IMR-90 (cell line): ENCODE measurements around the gene KLHL17. TPM values are rescaled to one million over a fixed set of nuclear protein-coding genes. Genes with fewer than 3 reads are reported as not detected.

Source experiments
- ATAC-seq: fragments of 200-7000 bp; cut with Tn5 transposase; 2 replicates; pipeline ENCODE4 v1.9.1; 2020; ENCODE audit warnings: low read depth, mild to moderate bottlenecking, moderate library complexity
- BruUV-seq: library from RNA; stranded (reverse); fragments of 400-500 nt; replicated peaks from 2 replicates; lab custom pipeline; 2021; lab: Mats Ljungman, UMichigan
- CTCF ChIA-PET: fragments of 300-600 bp; formaldehyde crosslinking; extraction: SDS; loops from one replicate; lab custom pipeline; 2021; ENCODE audit warnings: antibody characterized with exemption; lab: Yijun Ruan, JAX
- POLR2A ChIA-PET: fragments of 300-600 bp; sonication (Branson Sonifier 250); formaldehyde crosslinking; loops from one replicate; lab custom pipeline; 2022; ENCODE audit warnings: antibody characterized with exemption; ENCODE audit not compliant: unreplicated experiment; lab: Charles Lee
- DNase-seq: peaks from one replicate; pipeline ENCODE4 v3.0.0; 2013
- H2AFZ ChIP-seq: replicated peaks from 2 replicates; pipeline ENCODE3; 2013; ENCODE audit warnings: low read length, mild to moderate bottlenecking; ENCODE audit not compliant: poor library complexity
- H2AK5ac ChIP-seq: 2 replicates; pipeline ENCODE4 v1.6.1; 2013; ENCODE audit warnings: low read depth, low read length, inconsistent platforms
- H2AK9ac ChIP-seq: replicated peaks from 2 replicates; pipeline ENCODE3; 2013; ENCODE audit warnings: mild to moderate bottlenecking, low read depth, low read length, moderate library complexity; ENCODE audit not compliant: poor library complexity
- H2BK120ac ChIP-seq: 2 replicates; pipeline ENCODE4 v1.6.1; 2013; ENCODE audit warnings: low read depth, low read length, inconsistent platforms
- H2BK15ac ChIP-seq: 3 replicates; pipeline ENCODE4 v1.6.1; 2013; ENCODE audit warnings: low read depth, low read length, inconsistent platforms
- H2BK20ac ChIP-seq: 2 replicates; pipeline ENCODE4 v1.6.1; 2013; ENCODE audit warnings: low read depth, mild to moderate bottlenecking, inconsistent platforms, low read length, moderate library complexity
- H2BK5ac ChIP-seq: 2 replicates; pipeline ENCODE4 v1.6.1; 2013; ENCODE audit warnings: mild to moderate bottlenecking, low read depth, low read length, inconsistent platforms; ENCODE audit not compliant: poor library complexity, severe bottlenecking
- H3K14ac ChIP-seq: replicated peaks from 2 replicates; pipeline ENCODE4 v1.6.1; 2013; ENCODE audit warnings: low read depth, low read length, inconsistent platforms
- H3K18ac ChIP-seq: 2 replicates; pipeline ENCODE4 v1.6.1; 2013; ENCODE audit warnings: low read depth, low read length, control low read depth
- H3K23ac ChIP-seq: 2 replicates; pipeline ENCODE4 v1.6.1; 2013; ENCODE audit warnings: low read depth, low read length, inconsistent platforms
- H3K27ac ChIP-seq: 2 replicates; pipeline ENCODE4 v1.5.1; 2013; ENCODE audit warnings: mild to moderate bottlenecking, control low read depth, low read length; ENCODE audit not compliant: insufficient read depth
- H3K27me3 ChIP-seq: 2 replicates; pipeline ENCODE4 v1.6.1; 2013; ENCODE audit warnings: low read length; ENCODE audit not compliant: control insufficient read depth, insufficient read depth
- H3K36me3 ChIP-seq: 2 replicates; pipeline ENCODE4 v1.6.1; 2013; ENCODE audit warnings: low read length, mixed read lengths; ENCODE audit not compliant: control insufficient read depth, insufficient read depth
- H3K4ac ChIP-seq: 2 replicates; pipeline ENCODE4 v1.6.1; 2013; ENCODE audit warnings: low read depth, low read length, inconsistent platforms
- H3K4me1 ChIP-seq: 2 replicates; pipeline ENCODE4 v1.6.1; 2013; ENCODE audit warnings: low read length, mixed read lengths; ENCODE audit not compliant: control insufficient read depth, insufficient read depth
- H3K4me2 ChIP-seq: 2 replicates; pipeline ENCODE4 v1.6.1; 2013; ENCODE audit warnings: low read depth, mild to moderate bottlenecking, control low read depth, low read length, moderate library complexity
- H3K4me3 ChIP-seq: 2 replicates; pipeline ENCODE4 v1.5.1; 2013; ENCODE audit warnings: low read depth, mild to moderate bottlenecking, control low read depth, low read length, moderate library complexity; ENCODE audit not compliant: insufficient read depth
- H3K56ac ChIP-seq: 2 replicates; pipeline ENCODE4 v1.6.1; 2013; ENCODE audit warnings: low read length, inconsistent platforms; ENCODE audit not compliant: insufficient read depth; ENCODE audit errors: extremely low read depth
- H3K79me1 ChIP-seq, 2 experiments: 2 replicates each; pipeline ENCODE4 v1.6.1; 2013; ENCODE audit warnings: low read length in 2 of 2, inconsistent platforms in 1 of 2, low read depth in 1 of 2
- H3K9ac ChIP-seq: 2 replicates; pipeline ENCODE4 v1.6.1; 2013; ENCODE audit warnings: low read depth, low read length, control low read depth
- H3K9me1 ChIP-seq: 2 replicates; pipeline ENCODE4 v1.6.1; 2013; ENCODE audit warnings: low read length, inconsistent platforms; ENCODE audit not compliant: insufficient read depth
- H3K9me3 ChIP-seq: 2 replicates; pipeline ENCODE4 v1.6.1; 2013; ENCODE audit warnings: low read length; ENCODE audit not compliant: control insufficient read depth, insufficient read depth
- H4K20me1 ChIP-seq: 2 replicates; pipeline ENCODE4 v1.6.1; 2013; ENCODE audit warnings: low read length, inconsistent platforms; ENCODE audit not compliant: insufficient read depth
- H4K5ac ChIP-seq: 2 replicates; pipeline ENCODE4 v1.6.1; 2013; ENCODE audit warnings: mild to moderate bottlenecking, low read depth, low read length, control low read depth
- H4K8ac ChIP-seq, 2 experiments: 2 replicates each; pipeline ENCODE4 v1.6.1; 2013; ENCODE audit warnings: low read depth in 2 of 2, low read length in 2 of 2, control low read depth in 1 of 2, inconsistent platforms in 1 of 2
- H4K91ac ChIP-seq: 2 replicates; pipeline ENCODE4 v1.6.1; 2013; ENCODE audit warnings: low read depth, low read length, inconsistent platforms; ENCODE audit not compliant: insufficient read depth
- CTCF ChIP-seq: conservative IDR thresholded peaks from 2 replicates; pipeline ENCODE4 v1.5.1; 2012; ENCODE audit warnings: mild to moderate bottlenecking, low read depth, low read length, improper control_type of control experiment
- FOS ChIP-seq: fragments of 150-350 bp; IDR thresholded peaks from 2 replicates; pipeline ENCODE4 v1.6.1; 2016; ENCODE audit warnings: low read depth, low read length
- MAZ ChIP-seq: IDR thresholded peaks from 2 replicates; pipeline ENCODE4 v1.6.1; 2012; ENCODE audit warnings: low read depth, mild to moderate bottlenecking, low read length, improper control_type of control experiment, moderate library complexity, borderline replicate concordance
- WGBS, 2 experiments: methylation state at CpG; one replicate each; pipeline versions ENCODE4 v1.1.5 to v1.1.7; 2013; ENCODE audit warnings: missing lambda C conversion rate in 2 of 2; ENCODE audit not compliant: insufficient read length in 1 of 2; ENCODE audit errors: extremely low coverage in 2 of 2; 5-methylcytosine and 5-hydroxymethylcytosine counted together
- dilution Hi-C: fragments of 300-500 bp; cut with HindIII; formaldehyde crosslinking; loops from one replicate; pipeline ENCODE4 v1.14.3; 2018; ENCODE audit warnings: low sequenced_read_pairs; ENCODE audit not compliant: unreplicated experiment
- in situ Hi-C: fragments of 300-500 bp; cut with MboI; formaldehyde crosslinking; loops from 3 replicates; pipeline ENCODE4 v1.14.3; 2019; ENCODE audit warnings: low sequenced_read_pairs, inconsistent platforms, mixed read lengths
- intact Hi-C: fragments of 100-400 bp; cut with micrococcal nuclease; formaldehyde crosslinking; loops from 2 replicates; pipeline ENCODE4 v1.10.0; 2022
- polyA plus RNA-seq, 3 experiments: library from polyadenylated mRNA; depleted of rRNA; stranded (reverse); fragments of >200 nt; gene quantifications; 2 replicates each; pipeline ENCODE4 v1.2.3, GENCODE V29; 2012; ENCODE audit warnings: low replicate concordance in 1 of 3
- total RNA-seq: library from RNA; depleted of rRNA; stranded (reverse); fragments of >200 nt; gene quantifications from 2 replicates; pipeline ENCODE4 v1.2.3, GENCODE V29; 2012

Gene KLHL17
- total and polyA plus RNA-seq, 2 of the 4 experiments (the other 2 are of a cell fraction) = 3.4 to 41.0 TPM

- no peak overlapping the region for H2BK20ac ChIP-seq
- no peak for ATAC-seq
- intact Hi-C loops (no loop called here), dilution Hi-C loops (no loop called here), in situ Hi-C loops (no loop called here)
- no peak for DNase-seq
- no peak overlapping the region; the same call in 1 of the 2 replicates for H2AK5ac ChIP-seq
- H2BK120ac ChIP-seq = no peak overlapping the region
- peaks cover 5% of the 10 kb centered on the region for H3K9me1 ChIP-seq
- no peak overlapping the region for H3K14ac ChIP-seq
- no peak overlapping the region for H3K18ac ChIP-seq
- no peaks in the 10 kb centered on the region for H3K9me3 ChIP-seq
- WGBS, 2 experiments = no CpG with 5 or more reads among the region's 6 CpGs
- H3K36me3 ChIP-seq = peaks cover 2% of the 10 kb centered on the region; the same call in 1 of the 2 replicates
- no peak overlapping the region for H4K91ac ChIP-seq
- no peak overlapping the region for H3K9ac ChIP-seq
- no peak overlapping the region for H2BK5ac ChIP-seq
- H3K4me2 ChIP-seq = no peak overlapping the region
- no peak overlapping the region for H3K23ac ChIP-seq
- CTCF ChIA-PET = no interaction called here
- no peaks in the 10 kb centered on the region; the same call in 1 of the 2 replicates for H3K27me3 ChIP-seq
- no peak overlapping the region for H3K4ac ChIP-seq
- no peak overlapping the region for H3K27ac ChIP-seq
- H2BK15ac ChIP-seq = no peak overlapping the region
- peaks cover 24% of the 10 kb centered on the region for H3K4me1 ChIP-seq
- peaks cover 3% of the 10 kb centered on the region for H4K20me1 ChIP-seq
- peaks cover 4 to 15% of the 10 kb centered on the region in 2 experiments; a peak in 1 of 4 replicates for H3K79me1 ChIP-seq
- no peak overlapping the region for H2AK9ac ChIP-seq
- no peak overlapping the region for H4K5ac ChIP-seq
- POLR2A ChIA-PET = interaction anchor here (1.0 kb wide), 1 partner anchor 14 kb away, joined by 3 read pairs; no protein-coding TSS in a partner anchor
- no TSS peak for BruUV-seq
- no peak overlapping the region for H4K8ac ChIP-seq
- H2AFZ ChIP-seq = no peak overlapping the region
- H3K4me3 ChIP-seq = no peak overlapping the region
- no peak overlapping the region for H3K56ac ChIP-seq
- no peak for TF ChIP-seq CTCF
- no peak for TF ChIP-seq FOS
- no peak for TF ChIP-seq MAZ
Observed at GRCh38 chr1:918843-919242, 41.5 kb upstream of the KLHL17 start.
